GM18511 (cell line): Measurements from ENCODE around the gene MAP7.

Experiments
- ATAC-seq: cut with Tn5 transposase; IDR thresholded peaks from one replicate; pipeline ENCODE4 v1.9.1; 2021; ENCODE audit warnings: mild to moderate bottlenecking, moderate library complexity; ENCODE audit not compliant: unreplicated experiment

MAP7 gene

DNA sequence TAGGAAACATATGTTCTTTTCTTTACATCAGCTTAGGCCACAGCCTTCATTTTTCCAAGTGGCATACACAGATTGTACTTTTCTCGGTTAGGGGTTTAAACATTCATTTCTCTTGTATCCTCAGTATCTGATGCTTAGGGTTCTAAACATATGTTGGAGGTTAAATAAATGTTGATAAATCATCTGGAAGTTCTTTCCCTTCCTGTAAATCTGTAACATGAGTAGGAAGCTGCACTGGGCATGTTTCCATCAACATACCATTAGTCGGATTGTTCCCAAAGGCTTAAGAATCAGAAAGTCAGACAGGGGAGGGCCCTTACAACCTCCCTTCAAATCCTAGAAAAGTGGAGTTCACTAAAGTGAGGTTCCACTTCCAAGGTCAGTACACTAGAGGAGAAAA is 205.8 kb downstream of the MAP7 start:
- ATAC-seq = no peak

DNA sequence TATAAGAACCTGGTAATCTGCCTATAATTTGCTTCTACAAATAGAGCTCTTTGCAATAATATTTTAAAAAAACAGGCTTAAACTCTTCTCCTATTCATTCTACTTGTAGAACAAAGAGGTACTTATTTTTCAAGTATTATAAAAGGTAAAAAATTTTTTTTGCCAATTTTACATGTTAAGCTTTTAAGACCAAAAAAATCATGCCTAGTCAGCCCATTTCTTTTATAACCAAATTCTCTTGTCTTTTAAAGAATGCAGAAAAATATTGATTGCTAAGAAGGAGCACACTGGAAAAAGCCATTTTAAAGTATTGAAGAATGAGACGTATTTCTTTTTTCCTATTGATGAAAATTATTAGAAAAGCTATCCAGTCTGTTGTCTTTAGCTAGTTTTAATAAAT is 206.5 kb downstream of the MAP7 start:
- ATAC-seq = no peak

DNA sequence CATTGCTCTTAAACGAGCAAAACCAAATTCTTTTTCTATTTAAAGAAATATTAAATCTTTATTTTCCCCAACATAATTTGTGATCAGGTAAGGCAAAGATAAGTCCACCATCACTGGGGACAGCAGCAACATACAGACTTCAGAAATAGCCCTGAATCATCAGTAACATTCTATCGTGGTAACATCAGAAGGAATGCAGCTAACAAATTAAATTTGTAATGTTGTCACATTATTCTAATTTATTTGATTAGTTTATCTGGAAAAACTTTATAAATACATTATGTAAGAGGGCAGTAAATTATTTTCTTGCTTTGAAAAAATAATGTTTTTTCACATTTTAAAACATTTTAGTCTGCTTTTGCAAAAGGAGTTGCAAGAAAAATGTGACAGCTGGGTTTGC is 206.9 kb downstream of the MAP7 start:
- ATAC-seq = no peak

GRCh38 chr6:136341967-136342366 is 208.3 kb downstream of the MAP7 start:
- no peak for ATAC-seq

GRCh38 chr6:136341367-136341766 is 208.9 kb downstream of the MAP7 start:
- no peak for ATAC-seq

GRCh38 chr6:136338486-136338885 is 211.7 kb downstream of the MAP7 start:
- ATAC-seq = no peak

DNA sequence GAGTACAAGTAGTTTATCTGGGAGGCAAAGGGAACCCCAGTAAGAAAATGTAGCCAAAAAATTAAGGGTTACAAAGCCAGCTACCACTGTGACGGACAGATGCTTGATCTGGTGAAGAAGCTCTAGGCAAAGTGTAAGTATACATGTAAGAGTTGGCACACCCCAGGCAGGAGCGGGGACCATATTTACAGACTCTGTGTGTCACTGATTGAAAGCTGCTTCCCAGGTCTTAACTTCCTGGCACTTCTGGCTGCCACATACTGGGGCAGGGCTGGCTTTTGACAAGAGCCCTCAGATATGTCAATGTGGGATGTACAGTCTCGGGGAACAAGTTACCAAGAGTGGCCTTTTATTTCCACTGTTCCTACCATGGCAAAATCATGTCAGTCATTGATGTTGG is 212.6 kb downstream of the MAP7 start:
- no peak for ATAC-seq

DNA sequence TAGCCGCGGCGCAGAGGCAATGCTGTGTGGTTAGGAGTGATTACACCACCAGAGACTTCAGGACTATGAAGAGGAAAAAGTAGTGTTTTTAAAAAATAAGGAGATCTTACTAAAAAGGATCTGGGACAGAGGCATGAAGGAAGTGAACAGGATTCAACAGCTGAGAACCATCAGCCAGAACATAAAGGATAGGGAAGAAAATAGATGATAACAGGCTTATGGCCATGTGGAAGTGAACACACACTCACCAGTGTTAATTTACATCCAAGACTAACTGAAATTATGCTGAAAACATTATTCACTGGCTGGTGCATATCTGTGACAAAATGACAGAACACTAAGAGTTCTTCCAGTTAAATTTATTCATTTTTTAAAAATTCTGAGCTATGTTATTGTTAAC is 213.1 kb downstream of the MAP7 start:
- no peak for ATAC-seq

DNA sequence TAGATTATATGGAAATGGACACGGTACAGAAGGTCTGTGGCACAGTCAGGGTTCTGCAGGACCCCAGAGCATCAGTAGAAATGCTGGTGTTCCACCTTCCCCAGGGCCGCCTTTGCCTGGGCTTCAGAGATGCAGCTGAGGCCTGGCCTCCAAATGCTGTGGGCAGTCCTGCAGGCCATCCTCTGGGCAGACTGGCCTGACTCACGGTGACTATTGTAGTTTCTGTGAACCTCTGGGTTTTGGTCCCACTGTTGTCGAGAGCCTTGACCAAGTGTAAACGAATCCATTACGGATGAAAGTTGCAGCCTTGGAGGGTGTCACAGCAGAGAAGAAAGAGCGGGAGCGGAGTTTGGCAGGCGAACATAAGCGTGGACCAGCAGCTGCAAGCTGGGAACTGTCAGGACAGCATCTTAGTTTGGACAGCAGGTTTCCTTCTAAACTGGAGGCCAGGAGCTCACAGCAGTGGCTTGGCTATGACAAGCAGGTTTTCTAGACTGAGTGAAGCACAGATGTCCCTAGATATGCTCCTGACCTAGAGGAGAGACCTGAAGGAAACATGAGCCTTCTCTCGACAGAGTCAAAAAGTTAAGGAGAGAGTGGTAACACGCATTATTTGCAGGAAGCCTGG is 214.4 kb downstream of the MAP7 start:
- no peak for ATAC-seq

DNA sequence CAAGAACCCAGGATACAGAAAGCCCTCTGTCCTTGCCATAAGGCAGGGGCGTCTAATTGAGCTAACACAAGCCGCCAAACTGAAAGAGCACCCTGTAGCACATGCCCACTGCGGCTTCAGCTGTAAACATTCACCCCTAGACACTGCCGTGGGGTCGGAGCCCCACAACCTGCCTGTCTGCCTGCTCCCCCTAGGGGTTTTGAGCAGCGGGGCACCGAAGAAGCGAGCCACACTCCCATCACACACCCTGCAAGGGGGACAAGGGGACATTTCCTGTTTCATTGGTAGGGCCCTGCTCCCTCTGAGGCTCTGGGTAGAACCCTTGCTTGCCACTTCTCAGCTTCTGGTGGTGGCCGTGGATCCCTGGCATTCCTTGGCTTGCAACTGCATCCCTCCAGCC is 215.4 kb downstream of the MAP7 start:
- ATAC-seq = no peak

- no peak for ATAC-seq
Measured at GRCh38 chr6:136334465-136334846, 215.8 kb downstream of the MAP7 start.

DNA sequence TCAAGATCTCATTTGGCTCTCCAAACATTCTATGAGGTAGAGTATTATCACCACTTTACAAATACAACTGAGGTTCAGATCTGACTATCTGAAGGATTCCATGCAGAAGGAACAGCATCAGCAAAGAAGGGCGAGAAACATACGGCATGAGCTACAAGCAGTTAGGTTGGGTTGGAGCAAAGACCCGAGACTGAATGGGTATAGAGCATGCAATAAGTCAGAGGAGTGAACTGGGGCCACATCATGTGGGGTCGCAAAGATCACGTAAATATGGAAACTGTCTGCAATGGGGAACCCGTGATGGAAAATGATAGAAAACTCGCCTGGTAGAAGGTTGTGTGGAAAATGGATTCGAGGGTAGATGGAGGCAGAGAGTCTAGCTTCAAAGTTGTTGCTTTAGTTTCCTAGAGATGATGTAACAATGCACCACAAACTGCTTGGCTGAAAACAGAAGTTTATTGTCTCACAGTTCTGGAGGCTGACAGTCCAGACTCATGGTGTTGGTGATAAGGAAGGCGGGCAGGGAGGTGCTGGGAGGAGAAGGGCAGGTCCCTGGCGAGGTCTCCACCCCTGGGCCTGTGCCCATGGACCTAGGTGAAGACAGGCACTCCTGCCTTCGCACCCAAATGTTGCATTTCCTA is 216.3 kb downstream of the MAP7 start:
- no peak for ATAC-seq

DNA sequence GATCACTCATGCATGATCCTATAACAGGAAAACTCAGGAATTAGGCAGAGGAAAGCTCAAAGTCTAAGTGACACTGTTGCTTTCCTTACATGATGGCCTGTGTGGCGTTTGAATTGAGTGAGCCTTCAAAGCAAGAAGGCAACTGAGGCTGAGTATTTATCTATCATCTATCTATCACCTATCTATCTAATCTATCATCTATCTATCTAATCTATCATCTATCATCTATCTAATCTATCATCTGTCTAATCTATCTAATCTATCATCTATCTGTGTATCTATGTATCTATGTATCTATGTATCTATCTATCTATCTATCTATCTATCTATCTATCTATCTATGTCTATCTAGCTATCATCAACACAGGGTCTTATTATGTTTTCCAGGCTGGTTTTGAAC is 218.8 kb downstream of the MAP7 start:
- no peak for ATAC-seq

DNA sequence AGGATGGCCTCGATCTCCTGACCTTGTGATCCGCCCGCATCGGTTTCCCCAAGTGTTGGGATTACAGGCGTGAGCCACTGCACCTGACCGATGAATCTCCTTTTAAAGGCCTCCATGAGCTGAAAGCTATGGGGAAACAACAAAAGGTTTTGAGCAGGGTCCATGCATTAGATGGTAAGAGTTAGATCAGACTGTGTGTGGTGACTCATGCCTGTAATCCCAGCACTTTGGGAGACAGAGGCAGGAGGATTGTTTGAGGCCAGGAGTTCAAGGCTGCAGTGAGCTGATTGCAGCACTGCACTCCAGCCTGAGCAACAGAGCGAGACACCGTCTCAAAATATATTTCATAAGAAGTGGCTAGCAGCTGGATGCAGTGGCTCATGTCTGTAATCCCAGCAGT is 219.6 kb downstream of the MAP7 start:
- no peak for ATAC-seq

DNA sequence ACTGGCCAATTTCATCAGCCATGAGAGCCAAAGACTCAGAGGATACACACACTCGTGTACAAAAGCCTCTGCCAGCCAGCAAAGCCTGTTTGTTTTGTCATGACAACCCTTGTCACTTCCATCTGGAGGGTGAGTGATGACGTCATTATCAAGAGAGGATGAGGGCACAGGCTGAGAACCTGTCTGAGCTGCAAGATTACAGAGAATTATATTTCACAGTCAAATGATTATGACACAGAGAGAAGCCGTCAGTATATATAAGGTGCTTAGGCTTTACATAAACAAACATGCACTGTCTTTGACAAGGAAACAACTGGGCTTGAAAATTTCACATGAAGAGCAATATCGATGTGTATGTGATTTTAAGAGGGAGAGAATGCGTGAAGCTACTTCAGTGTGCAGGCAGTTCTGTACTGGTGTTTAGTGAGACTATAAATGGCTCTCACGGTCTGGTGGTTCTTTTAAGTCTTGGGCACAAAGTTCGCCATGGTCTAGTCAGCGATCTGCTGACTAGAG is 224.1 kb downstream of the MAP7 start:
- no peak for ATAC-seq

DNA sequence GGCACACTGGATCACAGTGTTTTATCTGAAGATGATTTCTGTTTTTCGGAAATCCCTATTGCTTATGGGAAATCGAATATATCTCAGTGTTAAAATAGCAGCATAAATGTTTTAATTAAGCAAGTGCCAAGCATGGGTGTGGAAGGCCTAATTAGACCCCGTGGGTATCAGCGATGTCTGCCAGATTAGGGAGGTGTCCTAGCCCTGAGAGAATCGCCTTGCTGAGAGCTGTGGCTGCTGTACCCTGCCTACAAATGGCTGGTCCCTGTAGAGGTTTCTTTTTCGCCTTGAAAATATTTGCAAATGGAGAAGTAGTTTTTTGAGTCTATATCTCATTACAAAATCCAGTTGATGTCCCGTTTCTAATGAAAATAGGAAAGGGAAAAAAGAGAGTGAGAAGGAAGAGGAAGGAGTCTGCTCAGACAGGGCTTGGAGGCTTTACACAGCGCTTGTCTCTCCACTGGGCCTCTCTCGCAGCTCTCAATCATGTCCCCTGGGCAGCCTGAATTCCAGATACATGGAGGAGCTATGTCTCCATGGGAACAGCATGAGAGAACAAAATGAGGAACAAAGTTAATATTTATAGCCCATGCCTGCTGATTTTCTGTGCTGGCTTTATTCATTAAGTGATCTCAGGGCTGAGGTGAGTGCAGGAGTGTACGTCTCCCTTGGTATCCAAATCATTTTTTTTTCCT is 225.4 kb downstream of the MAP7 start:
- no peak for ATAC-seq

DNA sequence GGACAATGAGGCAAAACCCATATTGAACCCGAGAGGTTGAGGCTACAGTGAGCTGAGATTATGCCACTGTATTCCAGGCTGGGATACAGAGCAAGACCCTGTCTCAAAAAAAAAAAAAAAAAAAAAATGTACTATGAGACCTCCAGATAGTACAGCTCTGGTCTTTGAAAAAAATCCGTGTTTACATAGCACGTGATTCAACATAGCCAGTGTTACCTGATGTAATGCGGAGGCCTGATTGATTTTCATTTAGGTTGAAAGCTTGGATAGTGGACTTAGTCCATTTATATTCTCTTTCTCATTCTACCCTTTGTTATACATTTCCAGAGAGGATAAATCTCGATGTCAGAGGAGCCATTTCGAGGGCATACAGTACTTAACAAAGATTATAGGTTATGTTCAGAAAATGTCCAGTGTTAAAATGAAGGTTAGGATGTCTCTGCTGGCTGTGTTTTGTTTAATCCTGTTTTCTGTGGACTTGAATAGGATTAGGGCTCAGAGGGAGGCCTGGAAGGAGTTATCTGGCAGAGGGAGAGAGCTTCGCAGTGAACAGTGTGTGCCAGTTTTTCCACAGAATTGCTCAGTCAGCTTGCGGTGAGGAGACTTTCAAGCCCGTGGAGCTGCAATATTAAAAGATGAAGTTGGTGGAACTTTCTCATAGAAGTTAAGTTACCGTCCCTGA is 226.7 kb downstream of the MAP7 start:
- ATAC-seq = no peak

DNA sequence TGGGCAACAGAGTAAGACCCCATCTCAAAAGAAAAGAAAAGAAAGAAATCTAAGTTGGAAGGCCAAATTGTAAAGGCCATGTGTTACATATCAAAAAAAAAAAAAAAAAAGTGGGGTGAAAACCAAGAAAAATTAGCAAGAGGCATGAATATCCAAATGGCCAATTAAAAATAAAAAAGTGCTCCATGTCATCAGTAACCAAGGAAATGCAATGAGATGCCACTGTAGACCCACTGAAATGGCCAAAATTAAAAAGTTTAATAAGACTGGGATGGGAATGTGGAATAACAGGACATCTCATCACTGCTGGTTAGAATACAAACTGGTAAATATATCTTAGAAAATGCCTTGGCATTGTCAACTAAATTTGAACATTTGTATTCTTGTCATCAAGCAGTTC is 230.5 kb downstream of the MAP7 start:
- ATAC-seq = no peak

GRCh38 chr6:136318676-136319075 is 231.5 kb downstream of the MAP7 start:
- no peak for ATAC-seq

DNA sequence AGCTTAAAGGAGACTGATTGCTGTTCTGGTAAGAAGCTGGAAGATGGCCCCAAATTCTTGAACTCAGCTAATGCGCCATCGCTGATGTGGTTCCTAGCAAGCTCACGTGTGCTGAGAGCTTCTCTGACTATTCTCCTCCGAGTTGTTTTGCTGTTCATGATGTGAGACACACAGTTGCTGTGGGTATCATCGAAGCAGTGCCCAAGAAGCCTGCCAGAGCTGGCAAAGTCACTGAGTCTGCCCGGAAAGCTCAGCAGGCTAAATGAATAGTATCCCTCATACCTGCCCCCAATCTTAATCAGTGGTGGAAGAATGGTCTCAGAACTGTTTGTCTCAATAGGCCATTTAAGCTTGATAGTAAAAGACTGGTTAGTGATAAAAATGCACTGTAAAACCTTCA is 232.3 kb downstream of the MAP7 start:
- no peak for ATAC-seq

- ATAC-seq = peak; percentile 75
Measured at GRCh38 chr6:136317021-136317694, 233.1 kb downstream of the MAP7 start.
